G401.6 (cell line): ENCODE data around the gene CYREN.
"Not testable (repeated sequence)": the region's sequence is repeated elsewhere in the genome, so short reads cannot be mapped to it uniquely, and the experiment has no call there.

Experiments used
- FAIRE-seq: peaks from 2 replicates; lab custom pipeline; 2012; peaks lifted over from hg19 to GRCh38; lab: Jason Lieb, UNC

CYREN gene

GRCh38 chr7:135159359-135160085 lies 11.0 kb downstream of the CYREN start:
- no peak for FAIRE-seq

- no peak for FAIRE-seq
Measured at GRCh38 chr7:135158874-135159273, 11.6 kb downstream of the CYREN start.

GRCh38 chr7:135158141-135158655 lies 12.3 kb downstream of the CYREN start:
- FAIRE-seq: no peak

GRCh38 chr7:135156290-135156689 lies 14.2 kb downstream of the CYREN start:
- FAIRE-seq: no peak

GRCh38 chr7:135154734-135155133 lies 15.8 kb downstream of the CYREN start:
- no peak for FAIRE-seq

- FAIRE-seq: no peak
Measured at GRCh38 chr7:135152442-135152841, 18.1 kb downstream of the CYREN start.

- FAIRE-seq: no peak
Measured at GRCh38 chr7:135151533-135151932, 19.0 kb downstream of the CYREN start.

- FAIRE-seq: no peak
Measured at GRCh38 chr7:135151132-135151531, 19.4 kb downstream of the CYREN start.

- FAIRE-seq: no peak
Measured at GRCh38 chr7:135150072-135150782, 20.3 kb downstream of the CYREN start.

- FAIRE-seq: no peak
Measured at GRCh38 chr7:135147899-135148721, 22.4 kb downstream of the CYREN start, which contains the start of gene TMEM140. TSS of gene TMEM140 (plus strand) at chr7:135148072. CDS start at chr7:135164442, 16,370 bp downstream.

- no peak for FAIRE-seq
Measured at GRCh38 chr7:135147341-135147898, 23.1 kb downstream of the CYREN start.

- no peak for FAIRE-seq
Measured at GRCh38 chr7:135143885-135144668, 26.4 kb downstream of the CYREN start.

- no peak for FAIRE-seq
Measured at GRCh38 chr7:135129579-135129978, 40.9 kb downstream of the CYREN start.

GRCh38 chr7:135128931-135129330 lies 41.6 kb downstream of the CYREN start:
- no peak for FAIRE-seq

GRCh38 chr7:135124631-135125030 lies 45.9 kb downstream of the CYREN start:
- not testable (repeated sequence) for FAIRE-seq

- no peak for FAIRE-seq
Measured at GRCh38 chr7:135121868-135122267, 48.6 kb downstream of the CYREN start.

- FAIRE-seq: no peak
Measured at GRCh38 chr7:135117096-135117495, 53.4 kb downstream of the CYREN start.
